Endothelial cell of umbilical vein (primary cell): Measurements from ENCODE around the gene MT2A. TPM values are rescaled to one million over a fixed set of nuclear protein-coding genes. Genes with fewer than 3 reads are reported as not detected.

Experiments
- BruUV-seq: library from RNA; stranded (reverse); fragments of 400-500 nt; replicated peaks from 2 replicates; lab custom pipeline; 2021; lab: Mats Ljungman, UMichigan
- CTCF ChIA-PET: fragments of 300-600, 350-600 bp; sonication (Branson Sonifier 250); formaldehyde crosslinking; loops from one replicate; lab custom pipeline; 2021; ENCODE audit warnings: antibody characterized with exemption, inconsistent platforms; lab: Charles Lee
- POLR2A ChIA-PET: fragments of 300-600, 350-600 bp; sonication (Branson Sonifier 250); formaldehyde crosslinking; loops from one replicate; lab custom pipeline; 2021; ENCODE audit warnings: antibody characterized with exemption, inconsistent platforms; lab: Charles Lee
- DNase-seq: peaks from one replicate; pipeline ENCODE4 v3.0.0-alpha.2; 2011; ENCODE audit warnings: low read depth, low spot score
- FAIRE-seq: peaks from 2 replicates; lab custom pipeline; 2011; peaks lifted over from hg19 to GRCh38; lab: Jason Lieb, UNC
- H2AFZ ChIP-seq: 2 replicates; pipeline ENCODE4 v1.6.0; 2012; ENCODE audit warnings: low read depth, low read length, control low read depth, inconsistent platforms
- H3K27ac ChIP-seq: 2 replicates; pipeline ENCODE4 v1.5.1; 2011; ENCODE audit warnings: low read depth, mild to moderate bottlenecking, control low read depth, low read length, moderate library complexity; ENCODE audit not compliant: insufficient read depth
- H3K27me3 ChIP-seq, 2 experiments: 2 replicates each; pipeline versions ENCODE4 v1.6.0 to v1.6.1; 2011; ENCODE audit warnings: low read length in 2 of 2, mixed read lengths in 1 of 2; ENCODE audit not compliant: control insufficient read depth in 2 of 2, insufficient read depth in 2 of 2
- H3K36me3 ChIP-seq, 2 experiments: 2 replicates in 1 of 2; 3 replicates in 1 of 2; pipeline ENCODE4 v1.5.1; 2011; ENCODE audit warnings: low read length in 2 of 2, mild to moderate bottlenecking in 1 of 2, moderate library complexity in 1 of 2; ENCODE audit not compliant: control insufficient read depth in 2 of 2, insufficient read depth in 2 of 2; ENCODE audit errors: extremely low read depth in 1 of 2
- H3K4me1 ChIP-seq: 3 replicates; pipeline ENCODE4 v1.5.1; 2011; ENCODE audit warnings: mild to moderate bottlenecking, low read length; ENCODE audit not compliant: control insufficient read depth, insufficient read depth; ENCODE audit errors: extremely low read depth
- H3K4me2 ChIP-seq: 2 replicates; pipeline ENCODE4 v1.6.1; 2011; ENCODE audit warnings: low read length, control low read depth, mixed read lengths; ENCODE audit not compliant: insufficient read depth
- H3K4me3 ChIP-seq, 3 experiments: fragments of 200-600 bp in 1 of 3; sonication (generic), shearing (Covaris generic) in 1 of 3; replicated peaks in 1 of 3; 2 replicates each; pipeline ENCODE4 v1.5.1; 2011 to 2016; ENCODE audit warnings: control low read depth in 3 of 3, low read length in 3 of 3, mild to moderate bottlenecking in 2 of 3, inconsistent platforms in 1 of 3, low read depth in 1 of 3, moderate library complexity in 1 of 3; ENCODE audit not compliant: insufficient read depth in 1 of 3
- H3K79me2 ChIP-seq: 2 replicates; pipeline ENCODE4 v1.6.0; 2012; ENCODE audit warnings: low read length, inconsistent platforms; ENCODE audit not compliant: control insufficient read depth, insufficient read depth
- H3K9ac ChIP-seq: replicated peaks from 2 replicates; pipeline ENCODE3; 2011; ENCODE audit warnings: low read length, control low read depth; ENCODE audit not compliant: insufficient read depth; ENCODE audit errors: extremely low read depth
- H3K9me1 ChIP-seq: replicated peaks from 3 replicates; pipeline ENCODE4 v1.6.0; 2011; ENCODE audit warnings: mild to moderate bottlenecking, low read length; ENCODE audit not compliant: control insufficient read depth, insufficient read depth; ENCODE audit errors: extremely low read depth
- H3K9me3 ChIP-seq: replicated peaks from 2 replicates; pipeline ENCODE4 v1.5.1; 2012; ENCODE audit warnings: low read length, inconsistent platforms; ENCODE audit not compliant: control insufficient read depth, insufficient read depth
- H4K20me1 ChIP-seq: replicated peaks from 2 replicates; pipeline ENCODE3; 2011; ENCODE audit warnings: mild to moderate bottlenecking, low read length; ENCODE audit not compliant: control insufficient read depth, insufficient read depth; ENCODE audit errors: extremely low read depth
- CTCF ChIP-seq, 2 donors: IDR thresholded peaks; 1 replicate in 1 of 2; 2 replicates in 1 of 2; pipeline ENCODE4 v1.5.1; 2011; ENCODE audit warnings: low read length in 2 of 2, mild to moderate bottlenecking in 2 of 2, moderate library complexity in 2 of 2, control low read depth in 1 of 2, inconsistent platforms in 1 of 2, low read depth in 1 of 2; ENCODE audit not compliant: insufficient read depth in 1 of 2; ENCODE audit errors: extremely low read depth in 1 of 2
- EZH2 ChIP-seq: IDR thresholded peaks from 2 replicates; pipeline ENCODE4 v1.6.1; 2012; ENCODE audit warnings: borderline replicate concordance, low read depth, mild to moderate bottlenecking, moderate library complexity, low read length, inconsistent platforms; ENCODE audit not compliant: severe bottlenecking
- FOS ChIP-seq: IDR thresholded peaks from 2 replicates; pipeline ENCODE4 v1.6.1; 2011; ENCODE audit warnings: mild to moderate bottlenecking, low read length, moderate library complexity, borderline replicate concordance; ENCODE audit not compliant: insufficient read depth
- GATA2 ChIP-seq: IDR thresholded peaks from 2 replicates; pipeline ENCODE4 v1.7.0; 2011; ENCODE audit warnings: low read depth, mild to moderate bottlenecking, moderate library complexity, mixed read lengths, low read length; ENCODE audit not compliant: insufficient read length, insufficient read depth
- JUN ChIP-seq: IDR thresholded peaks from 2 replicates; pipeline ENCODE4 v1.6.1; 2011; ENCODE audit warnings: borderline replicate concordance, low read depth; ENCODE audit not compliant: insufficient read length, insufficient read depth
- MAX ChIP-seq: IDR thresholded peaks from 2 replicates; pipeline ENCODE4 v1.6.1; 2011; ENCODE audit not compliant: insufficient read depth, insufficient read length
- MYC ChIP-seq: IDR thresholded peaks from one replicate; pipeline ENCODE4 v1.6.1; 2011; ENCODE audit warnings: mild to moderate bottlenecking, low read depth, low read length
- POLR2A ChIP-seq: IDR thresholded peaks from 2 replicates; pipeline ENCODE4 v1.6.1; 2012; ENCODE audit warnings: low read depth, mild to moderate bottlenecking, control low read depth, low read length
- POLR2AphosphoS5 ChIP-seq: IDR thresholded peaks from 2 replicates; pipeline ENCODE4 v1.6.1; 2012; ENCODE audit warnings: low read depth, mild to moderate bottlenecking, control low read depth, low read length, moderate library complexity; ENCODE audit not compliant: insufficient read depth
- dilution Hi-C: fragments of 300-500 bp; cut with MboI; formaldehyde crosslinking; loops from one replicate; pipeline ENCODE4 v1.15.0; 2019; ENCODE audit warnings: low sequenced_read_pairs; ENCODE audit not compliant: extremely low pct_ligation_motif_present
- intact Hi-C: fragments of 100-400 bp; cut with micrococcal nuclease; formaldehyde crosslinking; loops from one replicate; pipeline ENCODE4 v1.10.0; 2022
- polyA plus RNA-seq, 4 experiments: library from polyadenylated mRNA; depleted of rRNA in 3 of 4; stranded (reverse) in 3 of 4; unstranded in 1 of 4; fragments of >200 nt; gene quantifications; 2 replicates each; pipeline versions ENCODE4 v1.2.1 to v1.2.3, GENCODE V29; 2011 to 2012; ENCODE audit warnings: missing spikeins in 1 of 4
- total RNA-seq: library from RNA; stranded (reverse); gene quantifications from 2 replicates; pipeline ENCODE4 v1.2.3, GENCODE V29; 2021

The MT2A gene
- total and polyA plus RNA-seq, 2 donors (not counting 3 experiments of a cell fraction or from before 2014, with no cell fraction given) = 276 to 1,337 TPM

- no peaks in the 10 kb centered on the region for H3K9me1 ChIP-seq
- no peaks in the 10 kb centered on the region for H4K20me1 ChIP-seq
- dilution Hi-C loops = no loop called here
- no peak overlapping the region for H3K9ac ChIP-seq
- H3K4me3 ChIP-seq = no peak overlapping the region
- H3K9me3 ChIP-seq = no peaks in the 10 kb centered on the region
- no peak overlapping the region for H3K27ac ChIP-seq
- no peak for FAIRE-seq
- intact Hi-C loops = no loop called here
- H3K36me3 ChIP-seq = no peaks in the 10 kb centered on the region
- DNase-seq = no peak
- ChIA-PET POLR2A (no interaction called here), CTCF (interaction anchor here (1.4 to 2.3 kb wide), 2 partner anchors 41 to 61 kb away, joined by 5 to 8 read pairs; no protein-coding TSS in a partner anchor)
- no peak overlapping the region for H3K4me2 ChIP-seq
- TF ChIP-seq POLR2AphosphoS5 (no peak), MYC (no peak), CTCF (IDR thresholded peaks at IDR 0.05; ENCODE audit: extremely low read depth in 1 of 2, insufficient read depth in 1 of 2, low read depth in 1 of 2, low read length in 2 of 2) (no peak), JUN (no peak), POLR2A (no peak), GATA2 (no peak), EZH2 (no peak), FOS (no peak), MAX (no peak)
- H3K27me3 ChIP-seq = peaks cover 35 to 50% of the 10 kb centered on the region in 2 experiments
- no peaks in the 10 kb centered on the region for H3K79me2 ChIP-seq
- no peak overlapping the region for H2AFZ ChIP-seq
- peaks cover 10% of the 10 kb centered on the region for H3K4me1 ChIP-seq
- BruUV-seq = no TSS peak
Observed at GRCh38 chr16:56641166-56641565, 32.8 kb downstream of the MT2A start.
